K562 (cell line): ENCODE results near the gene CALU. TPM values are rescaled to one million over a fixed set of nuclear protein-coding genes. Genes with fewer than 3 reads are reported as not detected.

Experiments used
- GTF2E2 ChIP-seq: fragments of 200-800 bp; sonication (Bioruptor generic); IDR thresholded peaks from 2 replicates; pipeline ENCODE4 v1.6.1; 2016; ENCODE audit warnings: missing genetic modification characterization, missing compliant biosample characterization
- HNRNPUL1 ChIP-seq: fragments of 200-400 bp; formaldehyde crosslinking; IDR thresholded peaks from 2 replicates; pipeline ENCODE4 v1.6.1; 2017; ENCODE audit warnings: low read length
- JUN ChIP-seq, 2 experiments: sonication (generic) in 1 of 2; formaldehyde crosslinking in 1 of 2; IDR thresholded peaks; 2 replicates each; pipeline versions ENCODE4 v1.6.1 to v1.8.0; 2012 to 2022; ENCODE audit warnings: borderline replicate concordance in 2 of 2, mild to moderate bottlenecking in 2 of 2, improper control_type of control experiment in 1 of 2, low read depth in 1 of 2, low read length in 1 of 2, missing genetic modification reagents in 1 of 2
- NFYB ChIP-seq: IDR thresholded peaks from 2 replicates; pipeline ENCODE4 v1.6.1; 2011; ENCODE audit warnings: mild to moderate bottlenecking, moderate library complexity; ENCODE audit not compliant: insufficient read length; ENCODE audit errors: extremely low read depth
- PREB ChIP-seq: sonication (generic); formaldehyde crosslinking; IDR thresholded peaks from 2 replicates; pipeline ENCODE4 v1.8.1; 2023; ENCODE audit warnings: mild to moderate bottlenecking, missing genetic modification reagents
- PRPF4 ChIP-seq: fragments of 200-400 bp; formaldehyde crosslinking; IDR thresholded peaks from one replicate; pipeline ENCODE4 v1.6.1; 2017; ENCODE audit warnings: low read length, low read depth, mild to moderate bottlenecking; ENCODE audit not compliant: insufficient read depth, poor library complexity, severe bottlenecking
- ZNF124 ChIP-seq: sonication (generic); formaldehyde crosslinking; IDR thresholded peaks from 2 replicates; pipeline ENCODE4 v1.8.1; 2022; ENCODE audit warnings: missing genetic modification reagents
- ZNF217 ChIP-seq: sonication (generic); formaldehyde crosslinking; IDR thresholded peaks from 2 replicates; pipeline ENCODE4 v1.8.0; 2022; ENCODE audit warnings: mild to moderate bottlenecking, missing genetic modification reagents
- ZNF57 ChIP-seq: fragments of 450-650 bp; formaldehyde crosslinking; IDR thresholded peaks from 2 replicates; pipeline ENCODE4 v1.4.0; 2020; ENCODE audit warnings: mild to moderate bottlenecking, moderate library complexity
- ZNF583 ChIP-seq: fragments of 250-450 bp; sonication (Bioruptor Pico); IDR thresholded peaks from 2 replicates; pipeline ENCODE4 v1.4.0; 2020
- polyA plus RNA-seq, 8 experiments: library from polyadenylated mRNA; depleted of rRNA in 4 of 8; stranded (reverse) in 5 of 8; unstranded in 3 of 8; fragments of >200 nt; fragmentation: Nextera tagmentation in 2 of 8; fragmentation: Illumina TruSeq in 1 of 8; extraction: Ambion mirVana in 2 of 8; extraction: Trizol in 1 of 8; gene quantifications; 2 replicates each; pipeline versions ENCODE4 v1.2.1 to v1.2.3, GENCODE V29; 2011 to 2014; ENCODE audit warnings: inconsistent platforms in 1 of 8, missing spikeins in 1 of 8
- total RNA-seq, 7 experiments: library from RNA; depleted of rRNA in 6 of 7; stranded (reverse); fragments of >200 nt in 6 of 7; fragmentation: Illumina TruSeq in 2 of 7; extraction: Trizol in 2 of 7; gene quantifications; 2 replicates each; pipeline versions ENCODE4 v1.2.1 to v1.2.3, GENCODE V29; 2011 to 2021; ENCODE audit warnings: low replicate concordance in 1 of 7
- TF ChIP-seq, protein P1 (sequence below): fragments of 450-650 bp; formaldehyde crosslinking; IDR thresholded peaks from 2 replicates; pipeline ENCODE4 v1.4.0; 2020; ENCODE audit warnings: mild to moderate bottlenecking, mixed read lengths

The CALU gene
- total and polyA plus RNA-seq, 9 of the 15 experiments (the other 6 are each of a cell fraction or from before 2014, with no cell fraction given), result 166 to 286 (median 215) TPM

GRCh38 chr7:128738570-128739047 is 550 bp upstream of the CALU start (continued):
- TF ChIP-seq, protein P1, sequence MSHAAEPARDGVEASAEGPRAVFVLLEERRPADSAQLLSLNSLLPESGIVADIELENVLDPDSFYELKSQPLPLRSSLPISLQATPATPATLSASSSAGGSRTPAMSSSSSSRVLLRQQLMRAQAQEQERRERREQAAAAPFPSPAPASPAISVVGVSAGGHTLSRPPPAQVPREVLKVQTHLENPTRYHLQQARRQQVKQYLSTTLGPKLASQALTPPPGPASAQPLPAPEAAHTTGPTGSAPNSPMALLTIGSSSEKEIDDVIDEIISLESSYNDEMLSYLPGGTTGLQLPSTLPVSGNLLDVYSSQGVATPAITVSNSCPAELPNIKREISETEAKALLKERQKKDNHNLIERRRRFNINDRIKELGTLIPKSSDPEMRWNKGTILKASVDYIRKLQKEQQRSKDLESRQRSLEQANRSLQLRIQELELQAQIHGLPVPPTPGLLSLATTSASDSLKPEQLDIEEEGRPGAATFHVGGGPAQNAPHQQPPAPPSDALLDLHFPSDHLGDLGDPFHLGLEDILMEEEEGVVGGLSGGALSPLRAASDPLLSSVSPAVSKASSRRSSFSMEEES (CRISPR knock-in tag), result no peak
- TF ChIP-seq JUN (IDR thresholded peaks at IDR 0.05; ENCODE audit: borderline replicate concordance, low read depth, low read length) (no peak), JUN (CRISPR knock-in tag; IDR thresholded peaks at IDR 0.05; ENCODE audit: borderline replicate concordance) (no peak), PRPF4 (no peak), HNRNPUL1 (no peak), ZNF217 (CRISPR knock-in tag) (no peak), PREB (CRISPR knock-in tag) (peak; percentile 97), ZNF57 (CRISPR knock-in tag) (no peak), GTF2E2 (tag) (no peak), ZNF583 (CRISPR knock-in tag) (no peak), ZNF124 (no peak), NFYB (no peak)
